GM19193 (cell line): ENCODE data around the gene PTPRS.

ENCODE experiments used
- POLR2A ChIP-seq: IDR thresholded peaks from 4 replicates; pipeline ENCODE4 v1.6.1; 2011; ENCODE audit not compliant: insufficient read depth, insufficient read length; ENCODE audit errors: extremely low read depth

PTPRS gene

DNA sequence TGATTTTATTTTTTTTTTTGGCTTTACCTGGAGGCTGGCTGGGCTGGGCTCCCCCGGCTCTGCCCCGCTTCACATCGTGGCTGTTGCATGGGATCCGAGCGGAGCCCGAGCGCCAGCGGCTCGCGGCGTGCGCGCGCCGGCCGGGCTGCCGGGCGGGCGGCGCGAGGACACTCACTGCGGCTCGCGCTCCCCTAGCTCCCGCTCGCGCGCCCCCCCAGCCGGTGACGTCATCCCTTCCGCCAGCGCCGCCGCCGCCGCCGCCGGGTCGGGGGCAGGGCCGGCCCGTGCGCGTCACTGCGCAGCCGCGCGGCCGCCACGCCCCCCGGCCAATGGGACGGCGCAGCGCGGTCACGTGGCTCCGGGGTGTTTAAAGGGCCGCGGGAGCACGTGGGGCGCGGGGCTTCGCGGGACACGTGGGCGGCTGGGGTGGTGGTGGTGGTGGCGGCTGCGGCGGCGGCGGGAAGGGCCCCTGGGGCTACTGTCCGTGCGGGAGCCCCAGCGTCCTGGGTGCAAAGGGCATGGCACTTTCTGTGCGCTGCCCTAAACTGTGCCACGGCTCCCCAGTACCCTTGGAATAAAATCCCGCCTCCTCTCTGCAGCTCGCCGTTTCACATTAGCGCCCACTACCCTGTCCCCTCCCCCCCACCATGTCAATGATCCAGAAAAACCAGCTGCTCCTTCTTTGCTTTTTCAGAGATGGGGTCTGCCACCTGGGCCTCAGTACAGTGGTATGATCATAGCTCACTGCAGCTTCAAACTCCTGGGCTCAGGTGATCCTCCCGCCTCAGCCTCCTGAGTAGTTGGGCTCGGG lies at the start of gene PTPRS:
TSS of gene PTPRS (minus strand) at position 176 of the 811 bp plus-strand sequence. CDS start 54,672 bp downstream, outside the sequence.
- TF ChIP-seq POLR2A = no peak

DNA sequence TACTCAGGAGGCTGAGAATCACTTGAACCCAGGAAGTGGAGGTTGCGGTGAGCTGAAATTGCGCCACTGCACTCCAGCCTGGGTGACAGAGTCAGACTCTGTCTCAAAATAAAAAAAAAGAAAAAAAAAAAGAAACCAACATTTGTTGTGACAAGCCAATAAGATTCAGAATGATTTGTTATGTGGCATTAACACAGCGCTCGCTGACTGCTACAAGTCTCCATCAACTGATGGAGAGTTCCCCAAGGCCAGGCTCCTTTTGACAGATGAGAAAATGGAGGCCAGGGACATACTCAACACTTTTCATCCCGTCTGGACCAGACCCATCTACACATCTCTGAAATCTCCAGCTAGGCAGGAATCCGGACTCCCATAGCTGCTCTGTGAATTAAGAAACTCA lies 48.7 kb upstream of the PTPRS start:
- TF ChIP-seq POLR2A = no peak

DNA sequence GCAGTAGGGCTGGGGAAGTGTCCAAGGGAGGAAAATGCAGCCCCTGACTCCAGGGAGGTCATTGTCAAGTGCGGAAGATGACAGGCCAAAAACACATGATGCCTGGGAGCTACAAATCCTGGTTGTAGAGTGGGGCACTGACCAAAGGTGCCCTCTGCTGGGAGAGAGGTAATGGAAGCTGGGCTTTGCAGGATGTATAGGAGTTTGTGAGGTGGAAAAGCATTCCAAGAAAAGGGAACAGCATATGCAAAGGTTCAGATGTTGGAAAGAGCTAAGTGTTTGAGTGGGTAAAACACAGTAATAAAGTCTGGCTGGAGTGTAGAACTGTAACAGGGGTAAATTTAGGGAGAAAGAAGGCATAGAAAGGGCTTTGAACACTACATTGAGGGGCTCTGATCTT lies 46.9 kb upstream of the PTPRS start:
- no peak for TF ChIP-seq POLR2A

DNA sequence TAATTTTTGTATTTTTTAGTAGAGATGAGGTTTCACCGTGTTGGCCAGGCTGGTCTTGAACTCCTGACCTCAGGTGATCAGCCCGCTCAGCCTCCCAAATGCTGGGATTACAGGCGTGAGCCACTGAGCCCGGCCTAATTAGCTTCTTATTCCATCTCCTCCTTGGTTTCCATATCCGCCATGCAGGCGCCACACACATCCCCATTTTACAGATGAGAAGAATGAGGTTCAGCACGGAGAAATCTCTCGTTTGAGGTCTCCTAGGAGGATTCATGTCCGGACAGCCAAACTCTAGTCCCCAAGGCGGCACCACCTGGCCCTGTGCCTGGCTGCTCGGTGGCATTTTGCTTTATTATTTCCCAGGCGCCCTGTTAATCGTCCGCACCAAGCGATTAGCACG lies 46.2 kb upstream of the PTPRS start:
- TF ChIP-seq POLR2A = no peak

DNA sequence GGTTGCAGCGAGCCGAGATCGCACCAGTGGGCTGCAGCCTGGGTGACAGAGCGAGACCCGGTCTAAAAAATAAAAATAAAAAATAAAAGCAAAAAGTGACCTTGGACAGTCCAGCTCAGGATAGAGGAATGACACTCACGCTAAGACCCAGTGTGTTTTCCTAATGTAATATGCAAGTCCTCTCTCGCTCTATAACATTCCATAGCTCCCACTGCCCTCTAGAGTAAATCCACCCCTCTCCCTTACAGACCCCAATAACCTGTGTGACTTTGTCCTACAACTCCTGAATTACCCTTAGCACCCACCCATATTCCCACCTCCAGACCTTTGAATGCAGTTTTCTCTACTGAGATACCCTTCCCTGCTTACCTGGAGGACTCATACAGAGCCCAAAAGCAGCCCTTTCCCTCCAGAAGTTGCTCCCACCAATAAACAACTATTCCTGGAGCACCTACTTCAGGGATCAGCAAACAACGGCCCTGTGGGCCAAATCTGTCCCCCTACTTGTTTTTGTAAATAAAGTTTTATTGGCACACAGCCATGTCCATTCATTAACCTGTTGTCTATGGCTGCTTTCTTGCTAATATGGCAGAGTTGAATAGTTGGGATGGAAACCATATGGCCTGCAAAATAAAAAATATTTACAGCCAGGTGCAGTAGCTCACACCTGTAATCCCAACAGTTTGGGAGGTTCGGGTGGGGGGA lies 39.8 kb upstream of the PTPRS start:
- TF ChIP-seq POLR2A = no peak

DNA sequence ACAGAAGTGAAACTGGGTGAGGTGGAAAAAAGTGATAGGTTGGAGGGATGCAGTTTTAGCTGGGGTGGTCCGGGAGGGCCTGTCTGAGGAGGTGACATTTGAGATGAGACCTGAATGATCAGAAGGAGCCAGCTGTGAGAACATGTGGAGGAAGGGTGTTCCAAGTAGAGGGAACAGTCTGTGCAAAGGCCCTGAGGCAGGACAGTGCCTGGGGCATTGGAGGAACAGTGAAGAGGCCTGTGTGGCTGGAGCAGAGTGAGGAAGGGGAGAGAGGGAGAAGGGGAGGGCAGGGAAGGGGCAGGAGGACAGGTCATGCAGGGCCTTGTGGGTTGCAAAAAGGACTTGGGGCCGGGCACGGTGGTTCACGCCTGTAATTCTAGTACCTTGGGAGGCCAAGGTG lies 36.3 kb upstream of the PTPRS start:
- no peak for TF ChIP-seq POLR2A

DNA sequence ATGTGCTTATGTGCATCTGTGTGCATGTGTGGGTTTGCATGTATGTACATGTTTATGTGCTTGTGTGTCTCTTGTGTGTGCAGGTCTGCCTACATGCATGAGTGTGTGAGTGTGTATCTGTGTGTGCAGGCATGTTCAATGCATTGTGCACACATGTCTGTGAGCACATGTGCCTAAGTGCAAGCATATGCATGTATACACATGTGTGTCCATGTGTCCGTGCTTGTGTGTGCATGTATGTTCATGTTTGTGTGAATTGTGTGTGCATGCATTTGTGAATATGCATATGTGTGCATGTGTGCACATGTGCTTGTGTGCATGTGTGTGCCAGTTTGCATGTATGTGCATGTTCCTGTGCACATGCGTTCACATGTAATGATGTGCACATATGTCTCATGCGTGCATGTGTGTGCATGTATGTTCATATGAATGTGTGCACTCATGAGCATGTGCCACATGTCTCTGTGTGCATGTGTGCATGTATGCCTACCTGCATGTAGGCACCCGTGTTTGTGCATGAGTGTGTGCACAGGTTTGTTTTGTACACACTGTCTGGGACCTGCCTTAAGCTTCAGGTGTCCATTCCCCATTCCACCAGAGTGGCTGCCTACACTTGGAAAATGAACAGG lies 32.1 kb upstream of the PTPRS start:
- TF ChIP-seq POLR2A = no peak

DNA sequence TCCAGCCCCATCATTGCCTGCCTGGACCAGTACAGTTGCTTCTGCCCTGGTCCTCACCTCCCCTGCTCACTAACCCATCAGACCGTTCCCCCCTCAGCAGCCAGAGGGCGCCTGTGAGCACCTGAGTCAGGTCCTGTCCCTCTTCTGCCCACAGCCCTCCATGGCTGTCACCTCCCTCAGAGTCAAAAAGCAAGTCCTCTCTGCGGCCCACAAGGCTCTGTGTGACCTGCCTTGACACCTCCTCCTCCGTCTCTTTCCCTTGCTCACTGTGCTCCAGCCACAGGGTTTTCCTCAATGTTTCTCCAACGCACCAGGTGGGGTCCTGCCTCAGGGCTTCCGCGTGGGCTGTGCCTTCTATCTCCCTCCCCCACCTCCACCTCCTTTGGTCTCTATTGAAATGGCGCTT lies 29.4 kb upstream of the PTPRS start:
- no peak for TF ChIP-seq POLR2A

DNA sequence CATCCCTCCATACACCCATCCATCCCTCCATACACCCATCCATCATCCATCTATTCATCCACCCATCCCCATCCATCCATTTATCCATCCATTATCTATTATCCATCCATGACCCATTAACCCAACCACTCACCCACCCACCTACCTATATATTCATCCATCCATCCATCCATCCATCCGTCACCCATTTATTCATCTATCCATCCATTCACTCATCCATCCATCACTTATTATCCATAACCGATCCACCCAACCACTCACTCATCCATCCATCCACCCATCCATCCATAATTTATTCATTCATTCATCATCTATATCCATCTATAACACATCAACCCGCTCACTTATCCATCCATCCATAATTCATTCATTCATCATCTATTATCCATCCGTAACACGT lies 28.7 kb upstream of the PTPRS start:
- no peak for TF ChIP-seq POLR2A

DNA sequence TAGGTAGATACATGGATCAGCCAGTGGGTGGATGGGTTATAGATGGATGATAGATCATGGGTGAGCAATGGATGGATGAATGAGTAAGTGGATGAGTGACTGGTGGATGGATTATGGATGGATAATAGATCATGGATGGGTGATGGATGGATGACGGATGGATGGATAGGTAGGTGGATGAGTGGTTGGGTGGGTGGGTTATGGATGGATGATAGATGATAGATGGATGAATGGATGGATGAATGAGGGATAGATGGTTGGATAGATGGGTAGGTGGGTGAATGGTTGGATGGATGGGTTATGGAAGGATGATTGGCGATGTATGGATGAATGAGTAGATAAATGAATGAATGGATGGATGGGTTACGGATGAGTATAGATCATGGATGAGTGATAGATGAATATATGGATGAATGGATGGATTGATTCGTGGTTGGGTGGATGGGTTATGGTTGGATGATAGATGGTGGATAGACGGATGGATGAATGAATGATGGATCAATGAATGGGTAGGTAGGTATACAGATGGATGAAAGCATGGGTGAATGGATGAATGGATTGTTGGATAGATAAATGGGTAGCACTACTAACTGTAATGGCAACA lies 27.0 kb upstream of the PTPRS start:
- no peak for TF ChIP-seq POLR2A

DNA sequence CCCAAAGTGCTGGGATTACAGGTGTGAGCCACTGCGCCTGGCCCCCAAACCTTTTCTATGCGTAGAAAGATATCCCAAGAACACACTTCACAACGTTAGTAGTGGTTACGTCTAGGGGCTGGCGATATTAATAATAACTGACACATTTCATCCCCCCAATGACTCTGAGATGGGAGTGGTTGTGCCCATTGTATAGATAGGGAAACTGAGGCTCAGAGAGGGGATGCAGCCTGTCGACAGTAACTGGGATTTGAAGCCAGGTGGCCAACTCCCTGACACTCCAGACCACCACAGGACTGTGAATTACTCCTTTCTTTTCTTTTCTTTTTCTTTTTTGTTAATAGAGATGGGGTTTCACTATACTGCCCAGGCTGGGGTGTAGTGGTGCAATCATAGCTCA lies 25.3 kb upstream of the PTPRS start:
- no peak for TF ChIP-seq POLR2A

DNA sequence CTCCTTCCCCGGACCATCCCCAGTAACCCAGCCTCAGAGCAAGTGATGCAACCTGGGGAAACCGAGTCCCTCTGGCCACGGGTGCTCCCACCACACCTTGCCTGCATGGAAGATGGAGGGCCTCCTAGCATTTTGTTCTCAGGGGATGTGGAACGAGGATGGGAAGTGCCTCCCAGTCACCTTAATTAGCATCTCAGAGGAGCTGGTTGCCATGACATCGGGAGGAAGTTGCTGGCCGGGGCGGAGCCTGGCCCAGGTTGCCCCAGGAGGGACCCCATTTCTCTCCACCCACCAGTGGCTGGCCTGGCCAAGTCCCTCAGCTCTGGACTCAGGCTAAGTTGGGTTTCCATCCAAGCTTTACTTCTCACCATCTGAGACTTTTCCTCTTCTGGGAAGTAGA lies 24.1 kb upstream of the PTPRS start:
- no peak for TF ChIP-seq POLR2A

DNA sequence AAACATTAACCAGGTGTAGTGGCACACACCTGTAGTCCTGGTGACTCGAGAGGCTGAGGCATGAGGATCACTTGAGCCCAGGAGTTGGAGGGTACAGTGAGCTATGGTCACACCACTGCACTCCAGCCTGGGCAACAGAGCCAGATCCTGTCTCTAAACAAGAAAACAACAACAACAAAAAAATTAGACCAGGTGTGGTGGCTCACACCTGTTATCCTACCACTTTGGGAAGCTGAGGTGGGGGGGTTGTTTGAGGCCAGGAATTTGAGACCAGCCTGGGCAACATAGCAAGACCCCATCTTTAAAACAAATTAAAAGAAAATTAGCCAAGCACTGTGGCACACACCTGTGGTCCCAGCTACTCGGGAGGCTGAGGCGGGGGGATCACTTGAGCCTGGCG lies 20.8 kb upstream of the PTPRS start:
- no peak for TF ChIP-seq POLR2A

DNA sequence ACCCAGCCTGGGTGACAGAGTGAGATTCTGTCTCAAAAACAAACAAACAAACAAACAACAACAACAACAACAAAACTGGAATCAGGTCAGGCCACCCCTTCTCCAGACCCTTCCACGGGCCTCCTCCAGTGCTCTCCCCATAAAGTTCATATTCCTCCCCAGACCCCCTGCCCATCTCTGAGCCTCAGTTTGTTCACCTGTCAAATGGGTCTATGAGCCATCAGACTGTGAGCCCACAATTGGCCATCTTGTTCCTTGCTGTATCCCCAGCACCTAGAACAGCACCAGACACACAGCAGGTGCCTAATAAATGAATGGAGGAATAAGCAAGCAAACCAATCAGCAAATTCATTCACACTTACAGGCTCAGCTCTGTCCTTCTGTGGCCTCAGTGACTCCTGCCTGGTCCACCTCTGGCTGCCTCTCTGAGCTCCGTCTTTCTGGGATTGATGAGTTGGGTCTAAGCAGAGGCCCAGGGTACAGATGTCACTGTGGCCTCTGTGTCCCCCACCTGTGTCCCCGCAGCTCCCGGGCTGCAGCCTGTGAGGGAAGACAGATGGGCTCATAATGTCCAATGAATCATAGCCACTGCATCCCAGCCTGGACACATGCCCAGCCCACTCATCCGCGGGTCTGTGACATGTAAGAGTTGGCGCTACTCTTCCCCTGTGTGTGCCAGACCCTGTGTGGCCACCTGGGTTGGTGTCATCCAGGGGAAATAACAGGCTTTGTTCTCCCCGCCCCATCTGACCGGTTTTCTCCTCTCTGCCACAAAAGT lies 19.6 kb upstream of the PTPRS start:
- TF ChIP-seq POLR2A = no peak
